GM20431 (cell line): ENCODE data around the gene ERMP1.
"Not testable (repeated sequence)": the region's sequence is repeated elsewhere in the genome, so short reads cannot be mapped to it uniquely, and the experiment has no call there.

Experiments
- in situ Hi-C: fragments of 300-500 bp; cut with MseI, MboI; formaldehyde crosslinking; loops from one replicate; pipeline ENCODE4 v1.15.0; 2020; ENCODE audit warnings: low sequenced_read_pairs; ENCODE audit not compliant: unreplicated experiment

The ERMP1 gene

GRCh38 chr9:5832071-5832537, 813 bp downstream of the ERMP1 start:
- in situ Hi-C loops: no loop called here

GRCh38 chr9:5825895-5826622, 6.9 kb downstream of the ERMP1 start:
- in situ Hi-C loops: no loop called here

GRCh38 chr9:5825223-5825622, 7.7 kb downstream of the ERMP1 start:
- in situ Hi-C loops: no loop called here

GRCh38 chr9:5820425-5820824, 12.5 kb downstream of the ERMP1 start:
- in situ Hi-C loops: no loop called here

GRCh38 chr9:5819174-5819573, 13.7 kb downstream of the ERMP1 start:
- in situ Hi-C loops: no loop called here

GRCh38 chr9:5818424-5819142, 14.3 kb downstream of the ERMP1 start:
- in situ Hi-C loops: no loop called here

- in situ Hi-C loops: no loop called here
Observed at GRCh38 chr9:5817862-5818261, 15.1 kb downstream of the ERMP1 start.

- in situ Hi-C loops: no loop called here
Observed at GRCh38 chr9:5815461-5815860, 17.5 kb downstream of the ERMP1 start.

GRCh38 chr9:5813824-5814223, 19.1 kb downstream of the ERMP1 start:
- in situ Hi-C loops: no loop called here

GRCh38 chr9:5811751-5812150, 21.2 kb downstream of the ERMP1 start:
- in situ Hi-C loops: no loop called here

GRCh38 chr9:5805478-5805877, 27.4 kb downstream of the ERMP1 start:
- in situ Hi-C loops: no loop called here

- in situ Hi-C loops: no loop called here
Observed at GRCh38 chr9:5801739-5802113, 31.2 kb downstream of the ERMP1 start.

- in situ Hi-C loops: no loop called here
Observed at GRCh38 chr9:5800969-5801738, 31.8 kb downstream of the ERMP1 start.

GRCh38 chr9:5800378-5800777, 32.5 kb downstream of the ERMP1 start:
- in situ Hi-C loops: not testable (repeated sequence)

GRCh38 chr9:5799314-5799713, 33.6 kb downstream of the ERMP1 start:
- in situ Hi-C loops: no loop called here

GRCh38 chr9:5798581-5798980, 34.3 kb downstream of the ERMP1 start:
- in situ Hi-C loops: no loop called here

GRCh38 chr9:5796298-5796697, 36.6 kb downstream of the ERMP1 start:
- in situ Hi-C loops: no loop called here

GRCh38 chr9:5793812-5794211, 39.1 kb downstream of the ERMP1 start:
- in situ Hi-C loops: no loop called here

GRCh38 chr9:5791870-5792269, 41.0 kb downstream of the ERMP1 start:
- in situ Hi-C loops: no loop called here

- in situ Hi-C loops: no loop called here
Observed at GRCh38 chr9:5790923-5791322, 42.0 kb downstream of the ERMP1 start.

GRCh38 chr9:5789489-5789888, 43.4 kb downstream of the ERMP1 start:
- in situ Hi-C loops: no loop called here
